HG03159 (cell line): ENCODE measurements around the gene MYLK4.

Experiments
- ATAC-seq: cut with Tn5 transposase; IDR thresholded peaks from one replicate; pipeline ENCODE4 v1.9.1; 2021; ENCODE audit warnings: mild to moderate bottlenecking, moderate library complexity; ENCODE audit not compliant: unreplicated experiment

MYLK4 gene

DNA sequence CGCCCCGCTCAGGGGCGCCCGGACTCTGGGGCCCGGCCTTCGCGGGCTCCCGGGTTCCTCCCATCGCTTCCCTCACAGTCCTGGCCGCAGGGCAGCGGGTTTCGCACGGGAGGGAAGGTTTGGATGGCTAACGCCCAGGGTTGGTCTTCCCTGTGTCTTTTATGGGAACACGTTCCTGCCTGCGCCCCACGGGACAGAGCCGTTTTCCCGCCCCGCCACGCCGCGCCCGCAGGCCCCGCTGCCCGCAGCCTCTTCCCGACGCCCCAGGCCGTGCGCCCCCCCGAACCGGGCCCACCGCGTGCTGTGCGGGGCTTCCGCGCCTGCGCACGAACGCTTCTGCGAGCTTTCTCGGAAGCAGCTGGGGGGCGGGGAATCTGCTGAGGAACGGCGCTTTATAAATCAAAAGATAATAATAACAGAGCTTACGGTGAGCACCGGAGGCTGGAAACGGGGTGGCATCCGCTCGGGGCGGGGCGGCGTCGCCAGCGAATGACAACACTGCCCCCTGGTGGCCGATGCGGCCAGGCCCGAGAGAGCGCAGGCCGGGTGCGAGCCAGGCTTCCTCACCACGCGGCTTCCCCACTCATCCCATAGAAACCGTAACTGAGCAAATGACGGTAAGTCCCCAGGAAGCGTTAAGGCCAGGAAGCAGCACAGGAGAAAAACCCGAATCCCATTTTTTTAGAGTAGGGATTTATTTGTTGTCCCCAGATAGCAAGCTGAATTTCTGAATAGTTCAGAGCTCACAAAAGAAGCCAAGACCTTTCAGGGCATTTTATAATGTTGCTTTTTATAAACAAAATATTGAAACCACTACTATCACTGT, 116.4 kb downstream of the MYLK4 start:
- no peak for ATAC-seq

DNA sequence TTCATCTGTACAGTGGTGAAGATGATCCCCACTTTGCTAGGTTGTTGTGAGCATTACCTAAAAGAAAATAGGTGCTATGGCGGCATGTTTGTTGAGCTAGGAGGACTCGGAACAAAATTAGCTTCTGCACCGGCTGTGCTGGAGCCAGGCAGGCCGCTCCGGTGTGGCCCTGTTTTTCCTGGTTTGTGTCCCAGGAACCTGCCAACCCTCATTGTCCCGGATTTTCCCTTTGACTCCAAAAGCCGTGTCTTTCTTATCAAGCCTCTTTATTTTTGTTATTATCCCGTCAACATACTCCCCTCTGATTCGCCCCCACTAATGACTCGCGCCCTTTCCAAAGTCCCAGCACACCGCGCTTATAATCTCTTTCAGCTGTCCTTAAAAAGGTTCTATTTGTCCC, 117.0 kb downstream of the MYLK4 start:
- ATAC-seq: no peak

DNA sequence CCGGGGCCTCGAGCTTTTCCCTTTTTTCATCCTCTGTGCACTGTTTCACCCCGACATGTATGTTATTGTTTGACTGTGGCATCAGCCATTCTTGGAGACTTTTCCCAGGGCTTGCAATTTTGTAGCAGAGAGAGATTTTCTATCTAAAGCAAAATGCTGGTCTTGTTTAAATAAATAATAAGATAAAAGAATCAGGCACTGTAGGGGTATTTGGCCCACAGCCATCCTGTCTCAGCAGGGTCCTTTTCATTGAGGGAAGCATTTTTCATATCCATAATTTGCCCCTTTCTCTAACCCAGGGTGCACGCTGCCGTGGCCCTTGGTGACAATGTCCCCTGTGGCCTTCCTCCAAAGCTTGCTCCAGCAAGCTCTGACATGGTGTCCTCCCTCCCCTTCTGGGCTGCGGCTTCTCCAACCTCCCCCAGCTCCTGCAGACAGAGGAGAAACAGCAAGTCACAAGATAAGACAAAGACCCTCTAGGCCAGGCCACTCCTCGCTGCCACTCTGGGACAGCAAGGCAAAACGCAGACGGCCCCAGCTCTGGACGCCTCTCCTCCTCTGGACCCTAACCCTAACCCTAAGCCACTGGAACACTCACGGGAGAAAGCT, 117.6 kb downstream of the MYLK4 start:
- ATAC-seq: no peak

DNA sequence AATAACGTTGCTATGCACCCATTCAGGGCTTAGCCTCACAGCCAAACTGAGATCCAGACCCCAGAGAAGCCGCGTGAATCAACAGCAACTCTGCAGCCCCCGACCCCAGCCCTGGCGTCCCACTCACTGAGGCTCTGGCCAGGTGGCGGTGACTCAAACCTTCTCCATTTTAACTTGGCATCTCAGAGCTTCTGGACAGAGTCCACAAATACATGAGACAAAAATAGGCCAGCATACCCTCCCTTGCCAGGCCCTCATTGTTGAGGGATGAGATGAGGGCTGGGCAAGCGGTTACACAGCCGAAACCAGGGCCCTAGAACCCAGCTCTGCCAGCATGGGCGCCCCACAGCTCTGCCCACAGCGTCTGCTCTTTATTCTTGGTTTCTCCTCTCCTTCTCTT, 118.4 kb downstream of the MYLK4 start:
- no peak for ATAC-seq

DNA sequence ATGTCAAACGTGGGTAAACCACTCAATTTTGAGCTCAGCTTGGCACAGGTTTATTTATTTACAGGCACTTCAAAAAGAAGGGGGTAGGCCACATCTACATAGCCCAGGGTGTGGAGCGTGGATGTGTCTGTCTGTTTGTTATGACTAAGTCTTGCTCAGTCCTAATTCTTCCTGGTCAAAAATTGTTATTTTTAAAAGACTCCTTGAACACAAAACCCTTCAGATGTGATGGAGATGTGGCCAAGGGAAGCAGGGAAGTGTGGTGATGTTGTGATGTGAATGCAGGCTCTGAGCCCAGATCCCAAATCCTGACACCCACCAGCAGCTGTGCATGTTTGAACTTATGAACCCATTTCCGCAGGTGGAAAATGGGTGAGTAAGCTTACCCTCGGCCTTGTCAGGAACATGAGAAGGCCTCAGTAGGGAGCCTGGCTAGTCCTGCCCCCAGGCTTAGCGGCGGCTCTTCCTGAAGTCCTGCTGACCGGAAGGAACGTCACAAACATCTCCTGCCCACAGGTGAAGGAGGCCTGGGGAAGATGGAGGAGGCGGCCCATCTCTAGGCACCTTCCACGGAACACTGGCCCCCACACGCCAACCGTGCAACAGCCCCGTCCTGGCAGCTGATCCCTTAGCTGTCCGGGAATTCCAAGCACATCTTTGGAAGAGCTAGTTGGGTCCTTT, 119.7 kb downstream of the MYLK4 start:
- no peak for ATAC-seq

DNA sequence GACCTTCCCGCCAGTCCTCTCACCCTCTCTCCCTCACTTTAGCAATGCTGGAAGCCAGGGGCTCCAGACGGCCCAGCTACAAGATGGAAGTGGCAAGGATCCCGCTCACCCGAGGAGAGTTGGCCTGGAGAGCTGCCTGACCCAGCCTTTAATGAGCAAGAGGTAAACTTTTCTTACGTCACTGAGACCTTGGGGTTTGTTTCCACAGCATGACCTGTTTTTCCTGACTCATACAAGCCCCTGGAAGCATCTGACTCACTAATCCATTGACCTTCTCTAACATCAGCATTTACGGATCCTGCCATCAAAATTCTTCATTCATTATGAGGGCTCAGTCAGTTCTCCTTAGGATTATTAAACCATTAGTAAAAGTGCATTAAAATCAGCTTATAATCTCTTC, 120.4 kb downstream of the MYLK4 start:
- no peak for ATAC-seq

DNA sequence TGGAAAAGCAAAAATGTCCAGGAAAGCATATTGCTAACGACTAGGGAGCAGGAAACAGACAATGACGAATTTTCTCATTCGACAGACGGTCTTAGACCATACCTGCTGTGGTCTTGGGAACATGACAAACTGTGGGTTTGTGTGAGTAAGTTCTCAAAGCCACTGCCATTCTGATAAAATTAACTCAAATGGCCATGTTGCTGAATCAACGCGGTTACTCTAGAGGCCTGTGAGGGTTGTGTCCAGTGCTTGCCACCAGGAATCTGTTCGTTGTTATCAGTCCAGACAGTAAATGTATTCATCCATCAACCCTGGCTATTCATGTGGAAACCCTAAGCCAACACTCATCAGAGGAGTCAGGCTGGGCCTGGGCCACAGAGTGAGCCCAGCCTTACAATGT, 124.3 kb downstream of the MYLK4 start:
- no peak for ATAC-seq

DNA sequence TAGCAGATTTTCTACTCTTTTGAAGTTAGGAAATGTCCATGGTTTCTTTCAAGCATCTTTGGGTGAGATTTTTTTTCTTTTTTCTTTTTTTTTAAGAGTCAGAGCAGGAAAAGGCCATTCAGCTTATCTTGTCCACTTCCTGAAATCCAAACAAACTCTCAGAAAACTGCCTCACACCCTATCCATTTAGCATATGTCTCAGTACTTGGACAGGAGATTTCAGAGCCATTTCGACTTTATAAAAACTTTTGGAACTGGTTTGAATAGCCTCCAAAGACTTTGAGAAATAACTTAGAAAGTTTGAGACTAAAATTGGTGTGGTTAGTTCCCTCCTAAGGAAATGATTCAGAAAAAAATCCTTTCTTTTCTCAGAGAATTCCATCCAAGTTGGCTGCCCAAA, 125.1 kb downstream of the MYLK4 start:
- no peak for ATAC-seq

DNA sequence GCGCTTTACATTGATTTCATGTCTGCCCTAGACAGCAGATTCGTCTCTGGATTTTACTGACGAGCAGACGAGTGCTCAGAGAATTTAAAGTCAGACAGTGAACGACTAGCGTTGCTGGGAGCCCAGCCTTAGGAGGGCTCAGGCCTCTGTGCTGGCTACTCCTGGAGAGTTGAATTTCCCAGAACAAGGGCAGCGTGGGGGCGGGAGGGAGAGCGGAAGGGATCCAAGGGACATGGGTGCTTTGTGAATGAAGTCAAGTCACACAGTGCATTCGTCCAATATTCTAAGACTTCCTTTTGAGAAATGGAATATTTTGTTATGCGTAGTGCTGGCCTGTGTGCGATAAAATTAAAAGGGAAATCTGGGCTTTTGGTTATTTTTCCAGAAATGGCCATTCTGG, 126.5 kb downstream of the MYLK4 start:
- no peak for ATAC-seq

DNA sequence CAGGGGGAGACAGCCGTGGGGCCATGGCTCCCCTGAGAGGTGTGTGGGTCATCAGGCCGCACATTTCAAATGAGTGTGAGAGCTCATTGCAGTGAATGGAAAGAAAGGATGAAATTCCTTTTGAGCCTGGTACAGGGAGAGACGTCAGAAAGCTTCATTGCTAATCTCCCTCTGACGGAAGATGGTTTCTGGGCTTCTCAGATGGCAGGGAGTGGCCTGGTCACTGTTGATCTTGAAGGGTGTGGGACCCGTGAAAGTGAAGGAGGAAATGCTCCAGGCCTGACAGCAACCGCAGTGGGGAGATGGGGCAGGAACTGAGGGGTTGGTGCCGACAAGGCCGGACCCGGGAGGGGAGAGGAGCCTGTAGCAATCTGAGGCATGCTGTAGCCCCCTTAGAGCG, 127.4 kb downstream of the MYLK4 start:
- ATAC-seq: no peak

DNA sequence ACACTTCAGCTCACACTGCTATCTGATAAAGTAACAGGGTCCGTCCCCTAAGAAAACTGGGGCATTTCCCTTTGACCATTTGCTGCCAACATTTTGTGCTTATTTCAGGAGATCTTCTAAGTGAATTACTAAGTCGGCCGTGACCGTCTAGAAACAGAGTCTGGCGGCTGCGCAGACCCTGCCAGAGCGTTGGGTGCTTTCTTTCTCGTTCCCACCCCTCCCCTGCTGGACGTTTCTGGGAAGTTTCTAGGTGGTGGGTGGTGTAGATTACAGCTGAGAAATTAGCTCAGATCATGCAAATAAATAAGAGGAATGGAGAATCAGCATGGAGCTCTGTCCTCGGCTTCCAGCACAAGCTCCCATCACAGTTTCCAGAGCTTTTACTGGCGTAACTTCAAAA, 128.1 kb downstream of the MYLK4 start:
- no peak for ATAC-seq

DNA sequence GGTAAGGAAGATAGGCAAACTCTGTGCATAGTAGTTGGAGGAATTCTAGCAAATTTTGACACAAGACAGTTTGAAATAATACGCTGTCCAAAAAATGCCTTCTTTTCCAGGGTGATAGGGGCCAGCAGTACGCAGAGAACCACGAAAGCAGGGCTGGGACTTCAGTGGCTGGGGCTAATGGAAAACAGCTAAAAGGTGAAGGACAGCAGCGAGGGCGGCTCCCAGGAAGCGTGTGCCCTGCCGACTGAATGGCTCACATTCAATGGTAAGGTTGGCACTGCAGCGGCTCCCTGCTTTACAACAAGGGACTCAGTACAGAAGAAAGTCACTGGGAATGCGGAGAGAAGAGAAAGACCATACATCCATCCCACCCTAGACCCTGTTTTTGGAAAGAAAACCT, 131.1 kb downstream of the MYLK4 start:
- no peak for ATAC-seq

DNA sequence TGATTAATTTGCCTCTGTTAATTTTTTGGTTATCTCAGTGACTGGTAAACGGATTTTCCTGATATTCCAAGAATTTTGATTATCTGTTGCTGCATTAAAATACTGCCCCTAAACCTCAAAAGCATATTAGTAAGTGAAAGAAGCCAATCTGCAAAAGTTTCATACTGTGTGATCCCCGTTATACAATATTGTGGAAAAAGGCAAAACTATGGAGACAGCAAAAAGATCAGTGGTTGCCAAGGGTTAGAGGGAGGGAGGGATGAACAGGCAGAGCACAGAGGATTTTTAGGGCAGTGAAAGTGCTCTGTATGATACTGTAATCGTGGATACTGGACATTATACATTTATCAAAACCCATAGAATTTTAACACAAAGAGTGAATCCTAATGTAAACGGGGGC, 133.0 kb downstream of the MYLK4 start:
- no peak for ATAC-seq

DNA sequence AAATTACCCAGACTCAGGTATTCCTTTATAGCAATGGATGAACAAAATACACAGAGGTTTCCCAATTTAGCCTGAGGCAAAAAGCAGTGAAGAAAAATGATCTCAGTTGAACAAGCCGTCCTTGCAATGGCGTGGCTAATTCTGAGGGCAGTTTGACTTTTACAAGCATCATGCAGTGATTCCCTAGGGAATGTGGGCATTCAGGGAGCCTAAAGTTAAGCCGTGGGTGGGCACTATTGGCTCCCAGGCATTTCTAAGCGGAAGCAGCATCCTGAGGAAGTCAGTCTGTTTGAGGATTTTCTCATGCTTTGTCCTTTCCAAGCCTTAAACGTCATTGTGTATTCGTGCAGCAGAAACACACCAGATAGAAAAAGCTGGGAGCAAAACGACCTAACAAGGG, 133.9 kb downstream of the MYLK4 start:
- no peak for ATAC-seq

DNA sequence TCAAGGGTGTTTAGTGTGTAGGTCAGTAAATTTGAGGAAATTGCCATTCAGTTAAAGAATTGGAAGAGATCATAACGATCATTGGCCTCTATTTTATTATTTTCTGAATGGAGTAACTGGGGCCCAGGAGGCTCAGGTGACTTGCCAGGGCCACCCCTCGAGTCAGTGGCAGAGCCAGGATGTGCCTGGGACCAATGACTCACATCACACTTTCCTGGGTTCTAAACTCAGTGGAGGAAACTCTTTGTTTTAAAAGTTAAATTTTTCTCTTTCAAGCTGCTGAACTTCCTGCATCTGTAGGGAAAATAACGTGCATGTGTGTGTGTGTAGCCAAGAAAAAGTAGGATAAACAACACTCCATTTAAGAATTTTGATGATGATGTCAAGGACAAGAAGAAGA, 135.5 kb downstream of the MYLK4 start:
- ATAC-seq: no peak

DNA sequence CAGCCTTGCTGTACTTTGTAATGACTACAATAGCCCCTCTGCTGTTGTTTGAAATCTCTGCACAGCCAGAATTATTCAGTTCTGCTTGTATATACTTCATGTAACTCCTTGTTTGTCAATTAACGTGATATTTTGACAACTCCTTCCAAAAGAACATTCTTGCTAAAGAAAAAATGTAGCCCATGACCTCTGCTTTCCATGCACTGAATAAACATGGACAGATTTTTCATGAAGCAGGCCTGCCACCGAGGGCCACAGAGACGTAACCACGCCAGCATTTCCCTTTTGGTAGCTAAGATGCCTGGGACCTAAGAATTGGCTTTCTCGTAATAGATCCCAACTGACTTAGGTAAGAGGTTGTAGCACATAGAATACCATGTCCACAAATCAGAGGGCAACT, 135.9 kb downstream of the MYLK4 start:
- no peak for ATAC-seq

DNA sequence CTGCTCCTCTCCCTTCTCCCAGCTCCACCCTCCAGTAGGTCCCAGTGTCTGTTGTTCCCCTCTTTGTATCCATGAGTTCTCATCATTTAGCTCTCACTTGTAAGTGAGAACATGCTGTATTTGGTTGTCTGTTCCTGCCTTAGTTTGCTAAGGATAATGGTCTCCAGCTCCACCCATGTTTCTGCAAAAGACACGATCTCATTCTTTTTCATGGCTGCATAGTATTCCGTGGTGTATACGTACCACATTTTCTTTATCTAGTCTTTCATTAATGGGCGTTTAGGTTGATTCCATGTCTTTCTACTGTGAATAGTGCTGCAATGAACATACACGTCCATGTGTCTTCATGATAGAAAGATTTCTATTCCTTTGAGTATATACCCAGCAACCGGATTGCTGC, 136.6 kb downstream of the MYLK4 start:
- no peak for ATAC-seq
